GM12892 (cell line): ENCODE data around the gene ATE1.
"Not testable (repeated sequence)": the region's sequence is repeated elsewhere in the genome, so short reads cannot be mapped to it uniquely, and the experiment has no call there.

ENCODE experiments used
- DNase-seq: peaks from one replicate; pipeline ENCODE4 v3.0.0; 2011; ENCODE audit not compliant: insufficient read length
- FAIRE-seq: peaks from 2 replicates; lab custom pipeline; 2011; peaks lifted over from hg19 to GRCh38; lab: Jason Lieb, UNC
- POLR2A ChIP-seq: IDR thresholded peaks from 2 replicates; pipeline ENCODE4 v1.6.1; 2011; ENCODE audit warnings: low read depth, low read length, control low read depth
- POLR2AphosphoS5 ChIP-seq: IDR thresholded peaks from 2 replicates; pipeline ENCODE4 v1.6.1; 2011; ENCODE audit warnings: low read depth, low read length, control low read depth
- TAF1 ChIP-seq: IDR thresholded peaks from 2 replicates; pipeline ENCODE4 v1.6.1; 2011; ENCODE audit warnings: low read depth, mild to moderate bottlenecking, control low read depth, low read length, borderline replicate concordance

The ATE1 gene

DNA sequence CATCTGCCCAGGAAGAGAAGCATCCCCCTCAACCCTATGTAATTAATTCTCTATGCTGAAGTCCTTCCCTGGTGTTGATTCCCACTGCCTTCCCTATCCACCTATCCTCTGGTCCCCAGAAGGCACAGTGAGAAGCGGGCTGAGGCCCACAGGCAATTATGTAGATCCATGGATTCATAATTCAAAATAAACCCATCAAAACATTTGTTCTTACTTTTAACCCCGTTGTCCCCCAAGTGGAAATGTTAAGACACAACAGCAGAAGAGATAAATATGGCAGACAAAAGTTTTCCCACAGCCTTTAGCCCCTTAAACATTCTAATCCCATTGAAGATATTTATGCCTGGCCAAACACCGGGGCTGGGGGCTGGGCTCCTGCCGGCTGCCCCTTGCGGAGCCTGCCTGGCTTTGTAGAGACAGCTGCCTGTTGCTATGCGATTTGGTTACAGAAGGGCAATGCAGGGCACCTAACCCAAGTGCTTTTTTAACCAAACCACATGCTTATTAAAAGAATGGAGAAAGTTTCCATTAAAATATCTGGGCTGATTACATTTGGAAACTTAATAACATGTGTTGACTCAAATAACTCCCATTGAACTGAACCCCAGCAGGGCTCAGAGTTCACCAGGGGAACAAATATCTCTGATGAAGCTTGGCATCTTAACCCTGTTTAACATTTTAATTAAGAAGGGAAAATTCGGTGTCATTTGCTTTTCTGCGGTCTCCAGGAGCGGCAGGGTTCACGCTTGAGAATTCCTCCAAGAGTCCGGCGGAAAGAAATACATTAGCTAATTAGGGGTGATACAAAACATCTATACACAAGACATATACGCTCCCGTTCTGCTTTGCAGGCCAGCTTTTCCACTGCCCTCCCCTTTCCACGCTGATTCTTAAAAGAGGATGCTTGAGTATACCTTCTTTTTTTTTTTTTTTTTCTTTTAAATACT, 218.8 kb downstream of the ATE1 start:
- TF ChIP-seq POLR2A = no peak
- no peak for TF ChIP-seq TAF1
- no peak for TF ChIP-seq POLR2AphosphoS5
- DNase-seq (no peak), FAIRE-seq (no peak)

DNA sequence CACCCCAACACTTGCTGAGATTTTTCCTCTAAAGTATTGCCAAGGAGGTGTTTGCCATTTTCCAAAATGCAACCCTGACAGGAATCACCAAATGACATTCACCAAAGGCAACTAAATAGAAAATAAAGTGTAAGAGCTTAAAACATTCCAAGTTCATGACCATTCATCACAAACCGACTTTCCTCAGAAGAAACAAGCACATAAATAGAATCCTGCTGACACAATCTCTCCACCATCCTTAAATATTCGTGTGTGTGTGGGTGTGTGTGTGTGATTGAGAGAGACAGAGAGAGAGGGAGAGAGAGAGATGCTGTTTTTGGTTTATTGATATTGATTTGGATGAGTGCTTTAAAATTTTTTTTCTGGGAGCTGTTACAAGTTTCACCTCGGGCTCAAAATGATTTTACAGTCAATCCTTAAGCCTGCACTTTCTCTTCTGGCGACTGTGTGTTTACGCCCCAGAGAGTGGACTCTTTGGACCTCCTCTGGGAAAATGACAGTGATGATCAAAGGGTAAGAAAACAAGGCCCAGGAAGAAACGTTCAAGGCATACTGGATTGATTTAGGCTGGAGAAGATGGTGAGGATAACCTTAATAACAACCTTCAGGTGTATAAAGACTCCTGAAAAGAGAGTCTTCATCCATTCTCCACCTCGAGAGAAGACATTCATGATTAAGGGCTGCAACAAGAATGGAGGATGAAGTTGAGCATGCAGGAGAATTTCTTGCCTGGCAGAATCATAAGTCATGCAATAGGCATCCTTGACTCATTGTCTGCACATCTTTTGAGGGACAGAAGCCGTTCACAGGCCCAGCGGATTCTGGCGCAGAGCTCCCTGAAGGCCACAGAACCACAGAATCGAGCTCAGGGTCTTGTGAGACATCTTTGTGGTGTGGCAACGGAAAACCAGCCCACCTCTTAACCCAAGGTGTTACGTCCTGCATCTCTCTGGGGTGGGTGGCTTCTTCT, 225.2 kb downstream of the ATE1 start:
- TF ChIP-seq POLR2AphosphoS5 (no peak), TAF1 (no peak), POLR2A (no peak)
- no peak for DNase-seq
- no peak for FAIRE-seq

- no peak for TF ChIP-seq POLR2AphosphoS5
- no peak for TF ChIP-seq POLR2A
- TF ChIP-seq TAF1 = no peak
- FAIRE-seq = no peak
- DNase-seq = no peak
Measured at GRCh38 chr10:121700416-121700815, 227.4 kb downstream of the ATE1 start.

GRCh38 chr10:121699703-121700102, 228.1 kb downstream of the ATE1 start:
- FAIRE-seq, DNase-seq: not testable (repeated sequence)

GRCh38 chr10:121698902-121699301, 228.9 kb downstream of the ATE1 start:
- DNase-seq = no peak
- no peak for TF ChIP-seq POLR2A
- no peak for TF ChIP-seq POLR2AphosphoS5
- no peak for TF ChIP-seq TAF1
- no peak for FAIRE-seq

DNA sequence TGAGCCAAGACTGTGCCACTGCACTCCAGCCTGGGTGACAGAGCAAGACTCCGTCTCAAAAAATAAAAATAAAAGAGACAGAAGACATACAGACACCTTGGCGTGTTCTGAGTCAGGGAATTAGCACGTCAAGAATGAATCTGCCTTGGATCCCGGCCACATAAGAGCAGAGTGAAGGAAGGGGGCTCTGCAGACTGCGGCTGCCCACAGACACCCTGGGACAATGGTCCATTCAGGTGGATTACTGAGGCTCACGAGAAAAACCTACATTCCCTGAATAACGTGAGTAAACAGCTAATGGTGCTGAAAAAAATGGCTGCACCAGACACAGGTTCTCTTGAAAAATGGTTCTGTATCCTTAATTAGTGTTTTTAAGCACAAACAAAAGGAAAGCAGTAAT, 229.5 kb downstream of the ATE1 start:
- TF ChIP-seq POLR2A (no peak), POLR2AphosphoS5 (no peak), TAF1 (no peak)
- no peak for FAIRE-seq
- DNase-seq = no peak

- no peak for TF ChIP-seq POLR2AphosphoS5
- no peak for TF ChIP-seq TAF1
- no peak for TF ChIP-seq POLR2A
- DNase-seq (no peak), FAIRE-seq (no peak)
Measured at GRCh38 chr10:121696854-121697253, 231.0 kb downstream of the ATE1 start.

DNA sequence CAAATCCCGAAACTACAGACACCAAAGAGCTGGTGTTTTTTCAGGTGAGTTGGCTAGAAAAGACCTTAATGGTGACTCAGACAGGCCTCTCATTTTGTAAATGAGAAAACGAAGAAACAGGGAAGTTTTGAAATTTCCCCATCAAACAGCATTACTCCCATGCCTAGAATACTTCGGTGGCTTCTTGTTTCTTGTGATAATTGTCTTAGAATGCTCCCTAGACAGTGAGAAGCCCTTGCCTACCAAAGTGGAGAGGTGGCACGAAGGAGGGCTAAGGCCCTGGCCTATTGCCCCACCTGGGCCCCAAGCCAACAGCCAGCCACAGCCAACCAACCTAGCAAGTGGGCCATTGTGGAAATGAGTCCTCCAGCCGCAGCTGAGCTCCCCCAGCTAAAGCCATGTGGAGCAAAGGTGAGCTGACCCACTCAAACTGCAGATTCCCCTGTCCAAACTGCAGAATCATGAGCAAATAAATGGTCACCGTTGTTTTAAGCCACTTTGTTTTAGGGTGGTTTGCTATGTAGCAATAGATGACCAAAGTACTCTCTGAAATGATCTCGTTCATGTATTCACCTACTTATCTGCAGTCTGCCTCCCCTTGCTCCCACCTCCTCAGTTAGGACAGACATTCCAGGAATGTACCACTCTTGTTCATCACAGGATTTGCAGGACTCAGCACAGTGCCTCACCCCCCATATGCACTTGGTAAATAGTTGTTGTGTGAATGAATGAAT, 231.9 kb downstream of the ATE1 start:
- DNase-seq (no peak), FAIRE-seq (no peak)
- TF ChIP-seq POLR2A = no peak
- no peak for TF ChIP-seq POLR2AphosphoS5
- TF ChIP-seq TAF1 = no peak

GRCh38 chr10:121694966-121695643, 232.7 kb downstream of the ATE1 start:
- FAIRE-seq = no peak
- no peak for TF ChIP-seq TAF1
- DNase-seq = no peak

DNA sequence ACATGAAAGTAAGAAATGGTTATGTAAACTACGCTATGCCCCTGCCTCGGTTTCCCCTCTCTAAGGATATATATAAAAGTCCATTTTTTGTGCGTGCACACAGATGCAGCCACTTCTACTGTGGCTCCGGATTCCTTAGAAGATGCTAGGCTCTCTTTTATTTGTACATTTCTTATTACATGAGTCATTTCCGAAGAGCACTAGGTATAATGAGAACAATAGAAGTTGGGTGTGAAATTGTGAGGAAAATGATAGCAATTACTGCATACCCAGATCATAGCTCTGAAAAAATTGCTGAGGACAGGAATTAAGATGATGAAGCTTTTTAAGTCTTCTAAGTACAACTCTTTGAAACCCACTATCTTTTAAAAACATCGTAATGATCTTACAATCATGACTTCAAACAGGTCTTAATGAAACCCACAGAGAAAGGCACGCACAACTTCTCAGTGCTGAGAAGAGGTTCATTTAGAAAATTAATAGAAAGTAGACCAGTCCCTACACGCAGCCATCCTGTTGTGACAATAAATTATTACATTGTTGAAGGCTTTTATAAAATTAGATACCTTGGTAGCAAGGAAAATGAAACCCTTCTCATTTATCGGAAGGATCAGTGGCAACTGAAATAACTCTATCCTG, 233.4 kb downstream of the ATE1 start:
- TF ChIP-seq POLR2AphosphoS5 = no peak
- TF ChIP-seq TAF1 = no peak
- no peak for TF ChIP-seq POLR2A
- DNase-seq (no peak), FAIRE-seq (no peak)
